Measurements from ENCODE around the gene C15orf62.

Gene C15orf62

GRCh38 chr15:40787344-40787841 is 17.6 kb downstream of the C15orf62 start:
- no peak for TF ChIP-seq CTCF (IDR thresholded peaks at IDR 0.05)

GRCh38 chr15:40787991-40788390 is 18.2 kb downstream of the C15orf62 start:
- TF ChIP-seq CTCF (IDR thresholded peaks at IDR 0.05) = no peak

DNA sequence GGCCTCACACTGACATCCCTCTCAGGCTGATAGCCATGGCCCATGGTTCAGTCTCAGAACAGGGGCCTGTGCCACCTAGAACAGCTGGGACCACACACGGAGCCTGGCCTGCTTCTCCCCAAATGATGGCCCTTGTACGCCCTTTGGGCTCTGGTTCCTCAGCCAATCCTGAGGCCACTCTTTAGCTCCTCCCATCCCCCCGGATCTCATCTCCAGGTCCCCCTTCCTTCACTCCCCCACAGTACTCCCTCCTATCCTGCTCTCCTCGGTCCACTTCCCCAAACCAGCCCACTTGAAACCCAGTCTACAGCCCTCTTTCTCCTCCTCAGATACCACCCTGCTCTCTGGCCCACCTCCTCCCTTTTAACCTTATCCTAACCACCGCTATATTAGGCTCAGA is 19.3 kb downstream of the C15orf62 start:
- no peak for TF ChIP-seq CTCF (IDR thresholded peaks at IDR 0.05)

DNA sequence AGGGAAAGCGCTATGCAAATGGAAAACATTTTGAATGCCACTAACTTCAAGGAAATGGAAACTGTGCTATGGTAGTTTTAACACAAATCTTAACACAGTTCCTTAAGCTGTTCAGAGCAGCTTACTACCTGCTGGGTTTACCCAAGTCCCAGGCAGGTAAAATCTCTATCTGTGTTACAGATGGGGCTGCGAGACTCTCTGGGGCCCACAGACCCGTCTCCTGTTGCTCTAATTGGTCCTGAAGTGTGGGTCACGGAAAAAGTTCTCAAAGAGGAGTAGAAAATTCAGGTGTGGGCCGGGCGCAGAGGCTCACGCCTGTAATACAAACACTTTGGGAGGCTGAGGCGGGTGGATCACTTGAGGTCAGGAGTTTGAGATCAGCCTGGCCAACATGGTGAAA is 20.2 kb downstream of the C15orf62 start:
- no peak for TF ChIP-seq CTCF (IDR thresholded peaks at IDR 0.05)

GRCh38 chr15:40790718-40791117 is 20.9 kb downstream of the C15orf62 start:
- TF ChIP-seq CTCF (IDR thresholded peaks at IDR 0.05) = no peak

DNA sequence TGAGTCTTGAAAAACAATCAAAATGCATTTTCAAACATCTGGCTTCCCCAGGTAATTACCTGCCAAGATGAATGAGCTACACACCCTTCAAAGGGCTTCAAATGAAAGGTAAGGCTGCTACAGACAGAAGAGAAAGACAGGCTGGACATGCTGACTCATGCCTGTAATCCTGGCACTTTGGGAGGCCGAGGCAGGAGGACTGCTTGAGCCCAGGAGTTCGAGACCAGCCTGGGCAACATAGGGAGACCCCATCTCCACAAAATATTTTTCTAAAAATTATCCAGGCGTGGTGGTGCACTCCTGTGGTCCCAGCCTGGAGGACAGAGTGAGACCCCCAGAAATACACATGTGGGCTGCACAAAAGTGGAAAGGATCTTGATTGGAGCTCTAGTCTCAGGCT is 22.6 kb downstream of the C15orf62 start:
- no peak for TF ChIP-seq CTCF (IDR thresholded peaks at IDR 0.05)

DNA sequence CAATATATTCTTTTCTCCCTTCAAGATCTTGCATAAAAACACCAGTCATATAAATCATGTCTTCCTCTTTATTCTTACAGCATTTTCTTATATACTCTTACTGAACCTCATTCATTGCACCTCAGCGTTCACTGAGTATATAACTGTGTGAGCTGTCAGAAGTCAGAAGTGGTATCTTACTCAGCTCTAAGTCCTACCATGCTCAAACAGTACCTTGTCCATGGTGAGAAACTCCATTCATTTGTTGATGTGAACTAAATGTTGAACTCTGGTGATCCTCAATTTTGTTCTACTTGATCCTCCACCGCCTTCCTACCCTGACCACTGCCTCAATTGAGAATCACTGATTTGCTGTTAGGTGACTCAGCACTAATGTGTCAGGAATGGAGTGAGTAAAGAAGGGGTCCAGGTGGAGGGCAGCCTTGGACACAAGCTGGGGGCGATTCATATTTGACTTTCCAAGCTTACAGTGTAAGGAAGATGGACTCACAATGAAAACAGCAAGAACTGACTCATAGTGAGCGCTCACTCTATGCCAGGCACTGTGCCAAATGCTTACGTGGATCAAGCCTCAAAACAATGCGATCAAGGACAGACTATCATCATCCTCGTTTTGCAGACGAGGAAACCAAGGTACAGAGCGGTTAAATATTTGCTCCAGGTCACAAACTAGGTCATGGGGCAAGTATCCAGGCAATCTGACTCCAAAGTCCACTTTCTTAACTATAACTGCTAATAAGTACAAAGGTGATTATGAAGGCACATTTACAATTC is 23.6 kb downstream of the C15orf62 start:
- no peak for TF ChIP-seq CTCF (IDR thresholded peaks at IDR 0.05)

Data from LNCAP (cell line).